ENCODE results near the gene COBL. TPM values are rescaled to one million over a fixed set of nuclear protein-coding genes. Genes with fewer than 3 reads are reported as not detected.

The COBL gene
- total RNA-seq, 1 experiment from 2014 or later = 51.4 TPM

DNA sequence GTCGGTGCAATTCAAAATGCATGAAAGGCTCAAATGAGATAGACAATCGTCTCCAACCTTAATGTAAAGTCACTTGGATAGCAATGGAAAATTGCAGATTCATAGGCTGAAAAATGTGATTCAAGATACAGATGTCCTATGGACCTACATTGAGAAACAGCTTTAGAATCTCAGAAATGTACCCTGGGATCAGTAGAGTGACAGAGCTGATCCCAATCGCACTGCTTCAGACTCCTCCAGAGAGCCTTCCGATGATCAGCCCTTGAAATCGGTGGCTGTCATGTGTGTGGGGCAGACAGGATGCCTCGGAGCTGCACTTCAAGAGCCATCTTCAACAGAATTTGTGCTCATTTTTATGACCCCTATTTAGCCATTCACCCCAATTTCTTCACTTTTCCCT is 293.8 kb downstream of the COBL start:
- Histone ChIP-seq H3K4me2 (no peak overlapping the region), H3K36me3 (ENCODE audit: low read depth) (no peaks in the 10 kb centered on the region), H2AFZ (no peak overlapping the region), H3F3A (ENCODE audit: insufficient read depth, low read depth) (0 out of 2 replicates have a peak, but pooled peaks cover 8% of the 10 kb centered on the region), H3K27me3 (ENCODE audit: insufficient read depth, low read depth) (no peaks in the 10 kb centered on the region), H3K9me2 (ENCODE audit: insufficient read depth) (no peaks in the 10 kb centered on the region), H3K4me3 (no peak overlapping the region), H3K9me3 (ENCODE audit: insufficient read depth, low read depth) (no peaks in the 10 kb centered on the region), H3K4me1 (replicated peaks; ENCODE audit: insufficient read depth) (0 out of 2 replicates have a peak, but pooled peaks cover 8% of the 10 kb centered on the region), H4K20me1 (ENCODE audit: insufficient read depth) (no peaks in the 10 kb centered on the region), H3K27ac (no peak overlapping the region), H3K79me2 (ENCODE audit: low read depth) (no peaks in the 10 kb centered on the region)
- intact Hi-C loops (cut with micrococcal nuclease; ENCODE audit: unreplicated experiment) = no loop called here
- DNase-seq = no peak
- ChIA-PET CTCF (no interaction called here), POLR2A (ENCODE audit: unreplicated experiment) (no interaction called here)
- TF ChIP-seq, protein P1, sequence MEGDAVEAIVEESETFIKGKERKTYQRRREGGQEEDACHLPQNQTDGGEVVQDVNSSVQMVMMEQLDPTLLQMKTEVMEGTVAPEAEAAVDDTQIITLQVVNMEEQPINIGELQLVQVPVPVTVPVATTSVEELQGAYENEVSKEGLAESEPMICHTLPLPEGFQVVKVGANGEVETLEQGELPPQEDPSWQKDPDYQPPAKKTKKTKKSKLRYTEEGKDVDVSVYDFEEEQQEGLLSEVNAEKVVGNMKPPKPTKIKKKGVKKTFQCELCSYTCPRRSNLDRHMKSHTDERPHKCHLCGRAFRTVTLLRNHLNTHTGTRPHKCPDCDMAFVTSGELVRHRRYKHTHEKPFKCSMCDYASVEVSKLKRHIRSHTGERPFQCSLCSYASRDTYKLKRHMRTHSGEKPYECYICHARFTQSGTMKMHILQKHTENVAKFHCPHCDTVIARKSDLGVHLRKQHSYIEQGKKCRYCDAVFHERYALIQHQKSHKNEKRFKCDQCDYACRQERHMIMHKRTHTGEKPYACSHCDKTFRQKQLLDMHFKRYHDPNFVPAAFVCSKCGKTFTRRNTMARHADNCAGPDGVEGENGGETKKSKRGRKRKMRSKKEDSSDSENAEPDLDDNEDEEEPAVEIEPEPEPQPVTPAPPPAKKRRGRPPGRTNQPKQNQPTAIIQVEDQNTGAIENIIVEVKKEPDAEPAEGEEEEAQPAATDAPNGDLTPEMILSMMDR (conservative IDR thresholded peaks at IDR 0.05) = no peak
- no peak for TF ChIP-seq EZH2 (IDR thresholded peaks at IDR 0.05; ENCODE audit: low read depth)
- no TSS peak for BruUV-seq (replicated peaks)

DNA sequence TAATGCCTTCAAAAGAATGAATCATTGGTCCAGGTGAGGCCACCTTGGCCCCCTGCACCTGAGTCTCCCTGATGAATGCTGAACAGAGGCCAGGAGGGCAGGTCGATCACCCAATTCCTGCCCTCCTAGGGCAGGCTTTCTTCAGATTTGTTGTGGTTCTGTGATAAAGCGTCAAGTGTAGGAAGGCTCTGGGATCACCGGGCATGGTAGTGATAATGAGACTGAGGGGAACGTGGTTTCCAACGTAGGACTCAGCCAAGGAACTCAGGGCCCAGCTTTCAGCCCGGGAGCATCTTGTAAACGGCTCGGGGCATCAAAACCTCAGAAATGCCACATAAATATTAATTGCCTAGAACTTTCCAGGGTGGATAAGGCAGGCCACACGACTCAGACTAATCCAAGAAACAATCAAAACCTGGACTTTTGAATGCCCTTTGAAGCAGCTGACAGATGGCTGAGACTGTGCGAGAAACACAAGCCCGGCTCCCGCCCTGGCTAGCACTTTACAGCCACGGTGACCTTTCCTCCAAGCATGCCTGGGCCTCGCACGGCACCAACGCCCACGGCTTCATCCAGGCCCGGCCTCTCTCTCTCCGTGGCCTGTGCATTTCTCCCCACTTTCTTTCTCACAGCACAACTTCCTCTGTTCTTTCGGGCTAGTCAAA is 294.6 kb downstream of the COBL start:
- ChIA-PET CTCF (no interaction called here), POLR2A (ENCODE audit: unreplicated experiment) (no interaction called here)
- Histone ChIP-seq H3K27me3 (ENCODE audit: insufficient read depth, low read depth) (no peaks in the 10 kb centered on the region), H3K9me3 (ENCODE audit: insufficient read depth, low read depth) (no peaks in the 10 kb centered on the region), H3K9me2 (ENCODE audit: insufficient read depth) (no peaks in the 10 kb centered on the region), H3K36me3 (ENCODE audit: low read depth) (no peaks in the 10 kb centered on the region), H3K4me2 (no peak overlapping the region), H3K27ac (no peak overlapping the region), H2AFZ (no peak overlapping the region), H3K4me3 (no peak overlapping the region), H3K79me2 (ENCODE audit: low read depth) (no peaks in the 10 kb centered on the region), H4K20me1 (ENCODE audit: insufficient read depth) (no peaks in the 10 kb centered on the region), H3K4me1 (replicated peaks; ENCODE audit: insufficient read depth) (0 out of 2 replicates have a peak, but pooled peaks cover 8% of the 10 kb centered on the region), H3F3A (ENCODE audit: insufficient read depth, low read depth) (0 out of 2 replicates have a peak, but pooled peaks cover 8% of the 10 kb centered on the region)
- no peak for DNase-seq
- intact Hi-C loops (cut with micrococcal nuclease; ENCODE audit: unreplicated experiment) = no loop called here
- BruUV-seq (replicated peaks) = no TSS peak
- no peak for TF ChIP-seq EZH2 (IDR thresholded peaks at IDR 0.05; ENCODE audit: low read depth)
- TF ChIP-seq, protein P1 (conservative IDR thresholded peaks at IDR 0.05) = no peak

DNA sequence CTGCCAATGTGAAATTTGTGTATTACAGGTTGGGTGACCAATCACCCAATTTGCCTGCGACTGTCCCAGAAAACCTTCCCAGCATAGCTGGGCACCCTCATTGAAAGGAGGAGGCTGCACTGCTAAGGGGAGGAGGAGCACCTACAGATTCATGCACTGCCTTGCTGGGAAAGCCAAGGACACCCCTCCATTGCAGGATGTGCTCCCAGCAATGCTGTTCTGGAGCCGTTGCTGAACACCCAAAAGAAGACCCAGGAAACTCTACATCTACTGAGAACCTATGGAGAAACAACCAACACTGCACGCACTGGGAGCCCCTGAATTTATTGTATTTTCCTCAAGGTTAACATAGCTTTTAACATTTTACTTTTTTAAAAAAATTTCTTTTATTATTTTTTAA is 295.7 kb downstream of the COBL start:
- Histone ChIP-seq H3K4me2 (no peak overlapping the region), H3F3A (ENCODE audit: insufficient read depth, low read depth) (0 out of 2 replicates have a peak, but pooled peaks cover 8% of the 10 kb centered on the region), H3K36me3 (ENCODE audit: low read depth) (no peaks in the 10 kb centered on the region), H3K27me3 (ENCODE audit: insufficient read depth, low read depth) (no peaks in the 10 kb centered on the region), H3K4me3 (no peak overlapping the region), H3K9me2 (ENCODE audit: insufficient read depth) (no peaks in the 10 kb centered on the region), H3K4me1 (replicated peaks; ENCODE audit: insufficient read depth) (0 out of 2 replicates have a peak, but pooled peaks cover 8% of the 10 kb centered on the region), H3K27ac (no peak overlapping the region), H3K79me2 (ENCODE audit: low read depth) (no peaks in the 10 kb centered on the region), H2AFZ (no peak overlapping the region), H4K20me1 (ENCODE audit: insufficient read depth) (no peaks in the 10 kb centered on the region), H3K9me3 (ENCODE audit: insufficient read depth, low read depth) (no peaks in the 10 kb centered on the region)
- no TSS peak for BruUV-seq (replicated peaks)
- DNase-seq = no peak
- TF ChIP-seq, protein P1 (conservative IDR thresholded peaks at IDR 0.05) = no peak
- TF ChIP-seq EZH2 (IDR thresholded peaks at IDR 0.05; ENCODE audit: low read depth) = no peak
- ChIA-PET POLR2A (ENCODE audit: unreplicated experiment) (no interaction called here), CTCF (no interaction called here)
- intact Hi-C loops (cut with micrococcal nuclease; ENCODE audit: unreplicated experiment) = no loop called here
